KMS-11 (cell line): ENCODE results near the gene RNASE4.
"Not testable (repeated sequence)": the region's sequence is repeated elsewhere in the genome, so short reads cannot be mapped to it uniquely, and the experiment has no call there.

Source experiments
- H2AFZ ChIP-seq: fragments of 200-600 bp; sonication (generic); 2 replicates; pipeline ENCODE4 v1.6.1; 2016; ENCODE audit warnings: antibody characterized with exemption, mixed run types, low read depth
- H3K27ac ChIP-seq: fragments of 200-600 bp; sonication (generic); 2 replicates; pipeline ENCODE4 v1.6.1; 2016; ENCODE audit warnings: mild to moderate bottlenecking, mixed run types
- H3K27me3 ChIP-seq: fragments of 200-600 bp; sonication (generic); 2 replicates; pipeline ENCODE4 v1.6.1; 2017; ENCODE audit warnings: mild to moderate bottlenecking, low read depth, mixed run types, moderate library complexity; ENCODE audit not compliant: insufficient read depth
- H3K36me3 ChIP-seq: fragments of 200-600 bp; sonication (generic); 2 replicates; pipeline ENCODE4 v1.6.1; 2017; ENCODE audit warnings: mild to moderate bottlenecking, mixed run types; ENCODE audit not compliant: insufficient read depth
- H3K4me1 ChIP-seq: fragments of 200-600 bp; sonication (generic); 2 replicates; pipeline ENCODE4 v1.6.1; 2016; ENCODE audit warnings: mild to moderate bottlenecking, low read depth, mixed run types; ENCODE audit not compliant: poor library complexity, severe bottlenecking
- H3K4me2 ChIP-seq: fragments of 200-600 bp; sonication (generic); 2 replicates; pipeline ENCODE4 v1.7.0; 2016; ENCODE audit warnings: mild to moderate bottlenecking, mixed run types
- H3K4me3 ChIP-seq: fragments of 200-600 bp; sonication (generic); IDR thresholded peaks from 2 replicates; pipeline ENCODE4 v1.6.1; 2017; ENCODE audit warnings: low read depth, low read length, mixed read lengths; ENCODE audit not compliant: insufficient read depth
- H3K79me2 ChIP-seq: fragments of 200-600 bp; sonication (generic); 2 replicates; pipeline ENCODE4 v1.6.1; 2016; ENCODE audit warnings: low read depth, mixed run types; ENCODE audit not compliant: insufficient read depth
- H3K9ac ChIP-seq: fragments of 200-600 bp; sonication (generic); 2 replicates; pipeline ENCODE4 v1.6.1; 2016; ENCODE audit warnings: mild to moderate bottlenecking, mixed run types
- H4K20me1 ChIP-seq: fragments of 200-600 bp; sonication (generic); 2 replicates; pipeline ENCODE4 v1.6.1; 2016; ENCODE audit warnings: mild to moderate bottlenecking, mixed run types; ENCODE audit not compliant: insufficient read depth
- CTCF ChIP-seq: fragments of 200-600 bp; sonication (generic); conservative IDR thresholded peaks from 2 replicates; pipeline ENCODE4 v1.6.1; 2017; ENCODE audit warnings: low read depth, mild to moderate bottlenecking, antibody characterized with exemption, low read length, moderate library complexity, mixed read lengths

The RNASE4 gene

GRCh38 chr14:20720741-20721140, 36.4 kb downstream of the RNASE4 start:
- no peaks in the 10 kb centered on the region for H3K79me2 ChIP-seq
- no peak for TF ChIP-seq CTCF
- no peaks in the 10 kb centered on the region for H3K27me3 ChIP-seq
- no peak overlapping the region for H2AFZ ChIP-seq
- no peak overlapping the region for H3K4me2 ChIP-seq
- H3K27ac ChIP-seq: no peak overlapping the region
- no peaks in the 10 kb centered on the region for H4K20me1 ChIP-seq
- H3K9ac ChIP-seq: no peak overlapping the region
- H3K4me3 ChIP-seq: no peak overlapping the region
- H3K4me1 ChIP-seq: no peaks in the 10 kb centered on the region
- H3K36me3 ChIP-seq: no peaks in the 10 kb centered on the region

GRCh38 chr14:20722016-20722415, 37.7 kb downstream of the RNASE4 start:
- Histone ChIP-seq H3K9ac (no peak overlapping the region), H3K27ac (no peak overlapping the region), H3K27me3 (no peaks in the 10 kb centered on the region), H3K4me3 (no peak overlapping the region), H3K4me2 (no peak overlapping the region), H3K79me2 (no peaks in the 10 kb centered on the region), H3K4me1 (no peaks in the 10 kb centered on the region), H4K20me1 (no peaks in the 10 kb centered on the region), H2AFZ (no peak overlapping the region), H3K36me3 (no peaks in the 10 kb centered on the region)
- TF ChIP-seq CTCF: no peak

GRCh38 chr14:20723488-20723887, 39.1 kb downstream of the RNASE4 start:
- Histone ChIP-seq H3K4me3 (no peak overlapping the region), H3K79me2 (no peaks in the 10 kb centered on the region), H3K27ac (no peak overlapping the region), H4K20me1 (no peaks in the 10 kb centered on the region), H3K4me1 (no peaks in the 10 kb centered on the region), H3K4me2 (no peak overlapping the region), H3K27me3 (no peaks in the 10 kb centered on the region), H3K36me3 (no peaks in the 10 kb centered on the region), H2AFZ (no peak overlapping the region), H3K9ac (no peak overlapping the region)
- TF ChIP-seq CTCF: no peak

- not testable (repeated sequence) for H3K4me3 ChIP-seq, H3K27me3 ChIP-seq, H3K4me2 ChIP-seq, H2AFZ ChIP-seq, H3K27ac ChIP-seq, H3K4me1 ChIP-seq, H3K36me3 ChIP-seq, H4K20me1 ChIP-seq, H3K9ac ChIP-seq, H3K79me2 ChIP-seq
Observed at GRCh38 chr14:20726121-20726520, 41.8 kb downstream of the RNASE4 start.

- Histone ChIP-seq H3K36me3 (no peaks in the 10 kb centered on the region), H3K4me1 (no peaks in the 10 kb centered on the region), H3K27ac (no peak overlapping the region), H3K9ac (no peak overlapping the region), H3K4me3 (no peak overlapping the region), H3K27me3 (no peaks in the 10 kb centered on the region), H3K4me2 (no peak overlapping the region), H2AFZ (no peak overlapping the region), H3K79me2 (no peaks in the 10 kb centered on the region), H4K20me1 (no peaks in the 10 kb centered on the region)
- no peak for TF ChIP-seq CTCF
Observed at GRCh38 chr14:20726531-20726930, 42.2 kb downstream of the RNASE4 start.
